Ascending aorta (tissue), 2 donors: Measurements from ENCODE around the gene GOT1. TPM values are rescaled to one million over a fixed set of nuclear protein-coding genes. Genes with fewer than 3 reads are reported as not detected.

ENCODE experiments used
- DNase-seq, 2 donors: peaks; one replicate each; pipeline ENCODE4 v3.0.0-alpha.2; 2019; ENCODE audit warnings: low spot score in 2 of 2
- H3K27ac ChIP-seq, 2 donors: fragments of 200-600 bp; sonication (generic); one replicate each; pipeline ENCODE4 v1.5.1; 2016 to 2017; ENCODE audit warnings: mild to moderate bottlenecking in 1 of 2
- H3K27me3 ChIP-seq: fragments of 200-600 bp; sonication (generic); one replicate; pipeline ENCODE4 v1.5.1; 2017
- H3K36me3 ChIP-seq, 2 donors: fragments of 200-600 bp; sonication (generic); one replicate each; pipeline ENCODE4 v1.5.1; 2016
- H3K4me1 ChIP-seq, 2 donors: fragments of 200-600 bp; sonication (generic); one replicate each; pipeline ENCODE4 v1.5.1; 2016 to 2017; ENCODE audit warnings: mild to moderate bottlenecking in 1 of 2
- H3K4me3 ChIP-seq, 2 donors: fragments of 200-600 bp; sonication (generic); one replicate each; pipeline ENCODE4 v1.5.1; 2016 to 2017; ENCODE audit warnings: mild to moderate bottlenecking in 1 of 2
- H3K9me3 ChIP-seq, 2 donors: fragments of 200-600 bp; sonication (generic); one replicate each; pipeline ENCODE4 v1.5.1; 2016
- intact Hi-C: fragments of 100-400 bp; cut with DNase I; formaldehyde crosslinking; loops from one replicate; pipeline ENCODE4 v1.15.1; 2023
- total RNA-seq: library from RNA; depleted of rRNA; stranded (reverse); fragments of >200 nt; gene quantifications from one replicate; pipeline ENCODE4 v1.1.0, GENCODE V29; 2016
- TF ChIP-seq, protein P1 (sequence below), 3 experiments: fragments of 200-600 bp in 2 of 3; fragments of 450-650 bp in 1 of 3; sonication (generic) in 2 of 3; IDR thresholded peaks; one replicate each; pipeline ENCODE4 v1.5.1; 2016 to 2019; ENCODE audit warnings: antibody characterized with exemption in 3 of 3, mild to moderate bottlenecking in 1 of 3, moderate library complexity in 1 of 3

The GOT1 gene
- total RNA-seq, 1 donor from 2014 or later: 4.4 TPM

GRCh38 chr10:99395750-99396445 is 34.5 kb downstream of the GOT1 start:
- intact Hi-C loops: no loop called here
- peaks cover 20 to 33% of the 10 kb centered on the region in 2 donors for H3K36me3 ChIP-seq
- no peak for DNase-seq
- no peak overlapping the region for H3K4me3 ChIP-seq
- no peak overlapping the region for H3K27ac ChIP-seq
- no peaks in the 10 kb centered on the region for H3K9me3 ChIP-seq
- no peaks in the 10 kb centered on the region for H3K4me1 ChIP-seq
- TF ChIP-seq, protein P1, sequence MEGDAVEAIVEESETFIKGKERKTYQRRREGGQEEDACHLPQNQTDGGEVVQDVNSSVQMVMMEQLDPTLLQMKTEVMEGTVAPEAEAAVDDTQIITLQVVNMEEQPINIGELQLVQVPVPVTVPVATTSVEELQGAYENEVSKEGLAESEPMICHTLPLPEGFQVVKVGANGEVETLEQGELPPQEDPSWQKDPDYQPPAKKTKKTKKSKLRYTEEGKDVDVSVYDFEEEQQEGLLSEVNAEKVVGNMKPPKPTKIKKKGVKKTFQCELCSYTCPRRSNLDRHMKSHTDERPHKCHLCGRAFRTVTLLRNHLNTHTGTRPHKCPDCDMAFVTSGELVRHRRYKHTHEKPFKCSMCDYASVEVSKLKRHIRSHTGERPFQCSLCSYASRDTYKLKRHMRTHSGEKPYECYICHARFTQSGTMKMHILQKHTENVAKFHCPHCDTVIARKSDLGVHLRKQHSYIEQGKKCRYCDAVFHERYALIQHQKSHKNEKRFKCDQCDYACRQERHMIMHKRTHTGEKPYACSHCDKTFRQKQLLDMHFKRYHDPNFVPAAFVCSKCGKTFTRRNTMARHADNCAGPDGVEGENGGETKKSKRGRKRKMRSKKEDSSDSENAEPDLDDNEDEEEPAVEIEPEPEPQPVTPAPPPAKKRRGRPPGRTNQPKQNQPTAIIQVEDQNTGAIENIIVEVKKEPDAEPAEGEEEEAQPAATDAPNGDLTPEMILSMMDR (IDR thresholded peaks at IDR 0.05): no peak
- H3K27me3 ChIP-seq: no peaks in the 10 kb centered on the region

DNA sequence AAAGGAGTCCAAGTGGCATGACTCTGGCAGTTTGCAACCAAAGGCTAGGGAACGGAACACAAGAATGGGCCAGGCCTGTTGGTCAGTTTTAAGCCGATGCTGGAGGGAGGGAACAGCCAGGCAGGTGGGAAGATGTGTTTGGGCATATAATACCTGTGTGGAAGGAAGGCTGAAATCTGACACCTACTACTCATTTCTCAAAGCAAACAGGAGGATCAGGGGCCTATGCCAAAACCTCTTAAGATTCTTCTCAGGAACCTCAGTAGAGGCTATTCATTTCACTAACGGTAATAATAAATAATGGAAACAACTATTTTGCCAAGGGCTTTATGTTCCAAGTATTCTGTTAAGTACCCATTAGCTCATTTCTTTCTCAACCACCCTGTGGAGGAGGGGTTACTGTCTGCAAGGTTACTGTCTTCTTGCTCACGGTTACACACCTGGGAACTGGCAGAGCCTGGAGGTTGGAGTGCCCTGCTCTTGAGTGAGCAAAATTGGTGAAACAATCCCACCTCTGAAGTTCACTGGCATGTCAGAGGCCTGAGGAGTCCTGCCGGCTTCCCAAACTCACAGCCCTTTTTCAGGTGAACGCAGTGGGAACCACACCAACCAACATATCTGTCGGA is 35.5 kb downstream of the GOT1 start:
- no peak overlapping the region for H3K4me3 ChIP-seq
- H3K27ac ChIP-seq: no peak overlapping the region
- intact Hi-C loops: loop anchor here (5.0 kb wide), 1 partner anchor 317 kb away; no protein-coding TSS in a partner anchor
- peaks cover 11 to 33% of the 10 kb centered on the region in 2 donors for H3K36me3 ChIP-seq
- no peaks in the 10 kb centered on the region for H3K9me3 ChIP-seq
- H3K4me1 ChIP-seq: no peaks in the 10 kb centered on the region
- H3K27me3 ChIP-seq: no peaks in the 10 kb centered on the region
- DNase-seq: no peak
- TF ChIP-seq, protein P1 (IDR thresholded peaks at IDR 0.05): no peak

- H3K27ac ChIP-seq: no peak overlapping the region
- intact Hi-C loops: loop anchor here (5.0 kb wide), 1 partner anchor 318 kb away; no protein-coding TSS in a partner anchor
- no peak overlapping the region for H3K4me3 ChIP-seq
- no peaks in the 10 kb centered on the region for H3K4me1 ChIP-seq
- no peak for DNase-seq
- H3K9me3 ChIP-seq: no peaks in the 10 kb centered on the region
- TF ChIP-seq, protein P1 (IDR thresholded peaks at IDR 0.05): no peak
- H3K36me3 ChIP-seq: peaks cover 11 to 31% of the 10 kb centered on the region in 2 donors
- H3K27me3 ChIP-seq: no peaks in the 10 kb centered on the region
These were observed 36.2 kb downstream of the GOT1 start for GRCh38 chr10:99394256-99394655.

DNA sequence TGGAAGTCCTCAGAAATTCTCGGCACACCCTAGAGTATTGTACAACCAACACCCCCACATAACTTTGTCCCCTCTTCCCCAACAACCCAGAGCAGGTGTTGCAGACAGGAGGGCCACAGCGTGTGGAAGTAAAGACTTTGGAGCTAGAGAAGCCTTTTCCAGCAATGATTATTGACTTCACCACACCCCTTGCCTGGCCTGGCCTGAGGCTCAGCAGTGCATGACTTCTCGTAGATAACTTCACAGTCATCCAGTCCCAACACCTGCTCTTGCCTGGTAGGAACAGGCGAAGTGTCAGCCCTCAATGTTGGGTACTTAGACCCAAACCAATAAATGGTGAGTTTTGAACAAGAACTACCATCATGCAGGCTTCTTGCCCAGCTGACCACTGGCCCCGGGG is 36.7 kb downstream of the GOT1 start:
- DNase-seq: no peak
- Histone ChIP-seq H3K4me3 (no peak overlapping the region), H3K27ac (no peak overlapping the region), H3K9me3 (no peaks in the 10 kb centered on the region), H3K36me3 (peaks cover 11 to 25% of the 10 kb centered on the region in 2 donors), H3K27me3 (no peaks in the 10 kb centered on the region), H3K4me1 (no peaks in the 10 kb centered on the region)
- intact Hi-C loops: loop anchor here (2.0 to 5.0 kb wide), 2 partner anchors 219 to 319 kb away; no protein-coding TSS in a partner anchor
- TF ChIP-seq, protein P1 (IDR thresholded peaks at IDR 0.05): no peak

- Histone ChIP-seq H3K9me3 (no peaks in the 10 kb centered on the region), H3K4me3 (no peak overlapping the region), H3K27me3 (no peaks in the 10 kb centered on the region), H3K4me1 (no peaks in the 10 kb centered on the region), H3K36me3 (peaks cover 11 to 18% of the 10 kb centered on the region in 2 donors), H3K27ac (no peak overlapping the region)
- TF ChIP-seq, protein P1 (IDR thresholded peaks at IDR 0.05): no peak
- intact Hi-C loops: loop anchor here (2.0 to 5.0 kb wide), 2 partner anchors 220 to 319 kb away; no protein-coding TSS in a partner anchor
- no peak for DNase-seq
These were observed 37.4 kb downstream of the GOT1 start for GRCh38 chr10:99393036-99393435.
